Activated B cell treated with CpG ODN at 0.5 μM for 24 hours (primary cell): Measurements from ENCODE around the gene VGLL4. TPM values are rescaled to one million over a fixed set of nuclear protein-coding genes. Genes with fewer than 3 reads are reported as not detected.

Source experiments
- ATAC-seq: fragments of 200-7000 bp; cut with Tn5 transposase; one replicate; pipeline ENCODE4 v1.10.0; 2021; ENCODE audit warnings: low read depth, mild to moderate bottlenecking, moderate library complexity
- CTCF ChIA-PET: fragments of 350-600 bp; sonication (Branson Sonifier 250); formaldehyde crosslinking; loops from one replicate; lab custom pipeline; 2021; ENCODE audit warnings: antibody characterized with exemption; lab: Charles Lee
- POLR2A ChIA-PET: fragments of 350-600 bp; sonication (Branson Sonifier 250); formaldehyde crosslinking; loops from one replicate; lab custom pipeline; 2021; ENCODE audit warnings: antibody characterized with exemption; lab: Charles Lee
- DNase-seq: peaks from one replicate; pipeline ENCODE4 v3.0.0; 2022
- H3K27ac Mint-ChIP-seq: one replicate; pipeline ENCODE4 v1.8.0; 2020; ENCODE audit warnings: mixed read lengths
- H3K27me3 Mint-ChIP-seq: one replicate; pipeline ENCODE4 v1.8.0; 2021; ENCODE audit warnings: mixed read lengths
- H3K36me3 Mint-ChIP-seq: one replicate; pipeline ENCODE4 v1.8.0; 2021; ENCODE audit warnings: low read depth, mixed read lengths
- H3K4me1 Mint-ChIP-seq: one replicate; pipeline ENCODE4 v1.8.0; 2021; ENCODE audit warnings: mixed read lengths
- H3K4me3 Mint-ChIP-seq: one replicate; pipeline ENCODE4 v1.8.0; 2020; ENCODE audit warnings: mild to moderate bottlenecking, mixed read lengths
- H3K9me3 Mint-ChIP-seq: one replicate; pipeline ENCODE4 v1.8.0; 2020; ENCODE audit warnings: mixed read lengths
- intact Hi-C: fragments of 100-400 bp; cut with micrococcal nuclease; formaldehyde crosslinking; loops from one replicate; pipeline ENCODE4 v1.15.1; 2024
- total RNA-seq: library from RNA; stranded (reverse); gene quantifications from 2 replicates; pipeline ENCODE4 v1.2.3, GENCODE V29; 2022
- TF ChIP-seq, protein P1 (sequence below): fragments of 200-600 bp; IDR thresholded peaks from one replicate; pipeline ENCODE4 v1.8.0; 2022; ENCODE audit warnings: antibody characterized with exemption, mild to moderate bottlenecking

VGLL4 gene
- total RNA-seq, 1 donor from 2014 or later: 19.3 TPM

DNA sequence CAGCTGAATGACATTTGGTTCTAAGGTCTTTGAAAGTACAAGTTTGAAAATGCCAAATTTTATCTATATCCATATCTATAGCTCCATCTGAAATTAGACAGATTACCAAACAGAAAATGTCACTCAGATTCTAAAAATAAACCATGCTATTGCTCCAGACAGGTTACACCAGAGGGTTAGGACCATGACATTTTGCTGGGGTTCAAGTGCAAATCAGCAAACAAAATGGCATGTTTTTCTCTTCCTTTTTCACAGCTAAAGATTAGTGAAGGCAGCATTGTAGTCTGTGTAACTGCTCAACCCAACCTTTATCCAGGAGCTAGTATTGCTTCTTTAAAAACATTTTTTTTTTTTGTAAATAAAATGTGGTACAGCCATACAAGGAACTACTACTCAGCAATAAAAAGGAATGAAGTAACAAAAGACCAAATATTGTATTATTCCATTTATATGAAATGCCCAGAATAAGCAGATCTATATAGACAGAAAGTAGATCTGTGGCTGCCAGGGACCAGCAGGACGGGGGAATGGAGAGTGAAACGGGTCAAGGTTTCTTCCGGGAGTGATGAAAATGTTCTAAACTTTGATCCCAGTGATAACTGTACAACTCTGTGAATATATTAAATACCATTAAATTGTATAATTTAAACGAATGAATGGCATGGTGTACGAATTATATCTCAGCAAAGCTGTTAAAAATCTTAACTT lies 18.2 kb downstream of the VGLL4 start:
- TF ChIP-seq, protein P1, sequence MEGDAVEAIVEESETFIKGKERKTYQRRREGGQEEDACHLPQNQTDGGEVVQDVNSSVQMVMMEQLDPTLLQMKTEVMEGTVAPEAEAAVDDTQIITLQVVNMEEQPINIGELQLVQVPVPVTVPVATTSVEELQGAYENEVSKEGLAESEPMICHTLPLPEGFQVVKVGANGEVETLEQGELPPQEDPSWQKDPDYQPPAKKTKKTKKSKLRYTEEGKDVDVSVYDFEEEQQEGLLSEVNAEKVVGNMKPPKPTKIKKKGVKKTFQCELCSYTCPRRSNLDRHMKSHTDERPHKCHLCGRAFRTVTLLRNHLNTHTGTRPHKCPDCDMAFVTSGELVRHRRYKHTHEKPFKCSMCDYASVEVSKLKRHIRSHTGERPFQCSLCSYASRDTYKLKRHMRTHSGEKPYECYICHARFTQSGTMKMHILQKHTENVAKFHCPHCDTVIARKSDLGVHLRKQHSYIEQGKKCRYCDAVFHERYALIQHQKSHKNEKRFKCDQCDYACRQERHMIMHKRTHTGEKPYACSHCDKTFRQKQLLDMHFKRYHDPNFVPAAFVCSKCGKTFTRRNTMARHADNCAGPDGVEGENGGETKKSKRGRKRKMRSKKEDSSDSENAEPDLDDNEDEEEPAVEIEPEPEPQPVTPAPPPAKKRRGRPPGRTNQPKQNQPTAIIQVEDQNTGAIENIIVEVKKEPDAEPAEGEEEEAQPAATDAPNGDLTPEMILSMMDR: no peak
- CTCF ChIA-PET: interaction anchor here (1.5 kb wide), 1 partner anchor 13 kb away, joined by 4 read pairs; no protein-coding TSS in a partner anchor
- H3K27ac Mint-ChIP-seq: no peak overlapping the region
- ATAC-seq: no peak
- no peak for DNase-seq
- H3K4me3 Mint-ChIP-seq: no peak overlapping the region
- no peaks in the 10 kb centered on the region for H3K27me3 Mint-ChIP-seq
- POLR2A ChIA-PET: no interaction called here
- peaks cover 2% of the 10 kb centered on the region for H3K36me3 Mint-ChIP-seq
- no peaks in the 10 kb centered on the region for H3K9me3 Mint-ChIP-seq
- H3K4me1 Mint-ChIP-seq: peaks cover 43% of the 10 kb centered on the region
- intact Hi-C loops: no loop called here

DNA sequence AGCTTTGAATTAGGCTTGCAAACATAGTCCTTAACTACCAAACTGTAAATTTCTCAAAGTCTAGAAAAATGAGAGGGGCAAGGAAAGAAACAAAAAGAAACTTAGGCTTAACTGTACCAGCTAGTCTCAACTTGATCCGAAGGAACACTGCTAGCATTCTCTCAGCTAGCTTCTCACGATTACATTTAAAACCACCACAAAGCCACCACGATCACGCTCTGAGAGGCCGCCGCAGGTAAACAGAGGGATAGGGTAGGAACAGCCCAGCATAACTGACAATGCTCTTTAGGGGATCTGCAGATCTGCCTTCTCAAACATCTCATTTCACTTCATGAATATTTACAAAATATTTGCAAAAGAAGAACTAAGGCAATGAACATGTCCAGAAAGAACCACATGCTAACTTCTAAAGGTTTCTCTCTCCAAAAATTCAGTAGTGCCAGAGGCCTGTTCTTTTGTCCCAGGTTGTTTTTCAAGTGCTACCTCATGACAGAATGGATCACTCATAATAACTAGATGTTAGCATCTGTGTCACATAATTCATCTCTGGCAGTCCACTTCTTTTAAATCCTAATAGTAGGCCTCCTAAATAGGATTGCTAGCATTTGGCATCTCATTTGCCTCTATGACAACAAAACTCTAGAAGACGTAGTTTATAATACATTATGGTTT lies 18.9 kb downstream of the VGLL4 start:
- intact Hi-C loops: no loop called here
- no peak for DNase-seq
- Mint-ChIP-seq H3K36me3 (peaks cover 2% of the 10 kb centered on the region), H3K9me3 (no peaks in the 10 kb centered on the region), H3K4me1 (peaks cover 48% of the 10 kb centered on the region), H3K27ac (no peak overlapping the region), H3K27me3 (no peaks in the 10 kb centered on the region), H3K4me3 (no peak overlapping the region)
- ChIA-PET POLR2A (no interaction called here), CTCF (interaction anchor here (0.8 to 1.5 kb wide), 2 partner anchors 12 to 13 kb away, joined by 3 to 4 read pairs; no protein-coding TSS in a partner anchor)
- TF ChIP-seq, protein P1: no peak
- ATAC-seq: no peak

DNA sequence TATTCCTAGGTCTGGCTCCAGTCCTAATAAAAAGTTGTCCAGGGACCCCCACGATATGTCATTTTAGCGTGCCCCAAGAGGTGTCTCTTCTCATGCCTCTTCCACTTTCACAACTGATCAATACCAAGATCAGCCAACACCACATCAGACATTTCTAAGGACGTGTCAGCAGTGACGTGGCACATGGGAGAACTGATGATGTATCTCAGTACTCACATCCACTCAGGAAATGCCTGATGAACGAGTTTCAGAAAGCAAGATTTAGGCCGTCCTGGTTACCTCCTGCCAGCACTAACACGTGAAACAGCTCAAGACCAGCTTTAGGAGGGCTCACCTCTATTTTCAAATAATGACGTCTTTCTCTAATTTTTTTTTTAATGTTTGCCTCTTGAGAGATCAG lies 19.6 kb downstream of the VGLL4 start:
- intact Hi-C loops: no loop called here
- POLR2A ChIA-PET: no interaction called here
- DNase-seq: no peak
- no peak overlapping the region for H3K4me3 Mint-ChIP-seq
- H3K36me3 Mint-ChIP-seq: peaks cover 2% of the 10 kb centered on the region
- CTCF ChIA-PET: interaction anchor here (0.8 to 1.5 kb wide), 2 partner anchors 13 to 14 kb away, joined by 3 to 4 read pairs; no protein-coding TSS in a partner anchor
- no peak for ATAC-seq
- TF ChIP-seq, protein P1: no peak
- H3K27me3 Mint-ChIP-seq: no peaks in the 10 kb centered on the region
- H3K9me3 Mint-ChIP-seq: no peaks in the 10 kb centered on the region
- H3K4me1 Mint-ChIP-seq: peaks cover 54% of the 10 kb centered on the region
- no peak overlapping the region for H3K27ac Mint-ChIP-seq

DNA sequence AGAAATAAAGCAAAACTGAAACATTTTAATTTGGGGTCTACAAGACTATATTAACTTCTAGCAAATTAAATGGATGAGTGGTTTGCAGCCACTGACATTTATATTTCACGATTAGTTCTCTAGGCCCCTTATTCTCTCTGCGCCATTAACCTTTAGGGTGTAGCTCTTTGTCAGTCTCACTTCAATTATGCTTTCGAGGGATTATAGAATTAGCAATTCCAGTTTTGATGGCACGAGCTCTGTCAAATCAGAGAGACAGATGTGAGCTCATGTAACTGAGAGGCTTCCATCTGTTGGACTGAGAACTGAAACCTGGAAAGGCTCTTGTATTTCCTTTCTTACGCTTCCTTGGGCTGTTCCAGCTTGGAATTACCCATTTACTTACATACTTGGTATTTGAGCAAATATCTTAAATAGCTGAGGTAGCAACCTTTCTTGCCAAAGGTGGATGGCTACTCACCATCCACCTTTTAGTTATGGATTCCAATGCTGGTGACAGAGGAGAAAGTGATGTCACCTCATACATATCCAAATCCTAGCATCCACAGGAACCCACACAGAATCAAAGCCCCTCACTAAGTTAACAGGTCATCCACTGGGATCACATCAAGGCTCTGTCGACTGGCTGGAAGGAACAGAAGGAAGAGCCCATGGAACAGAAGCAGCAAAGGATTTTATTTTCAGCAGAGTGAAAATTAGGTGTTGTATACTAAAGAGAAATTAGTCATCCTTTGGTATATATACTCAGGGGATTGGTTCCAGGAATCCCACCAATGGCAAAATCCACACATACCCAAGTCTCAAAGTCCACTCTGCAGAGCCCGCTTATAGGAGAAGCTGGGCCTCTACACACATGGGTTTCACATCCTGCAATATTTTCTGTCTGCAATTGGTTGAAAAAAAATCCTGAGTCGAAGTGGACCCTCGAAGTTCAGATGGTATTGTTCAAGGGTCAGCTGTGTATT lies 20.8 kb downstream of the VGLL4 start:
- no peak for ATAC-seq
- ChIA-PET CTCF (no interaction called here), POLR2A (interaction anchor here (0.6 kb wide), 1 partner anchor 272 kb away, joined by 3 read pairs; no protein-coding TSS in a partner anchor)
- Mint-ChIP-seq H3K27ac (no peak overlapping the region), H3K36me3 (peaks cover 2% of the 10 kb centered on the region), H3K9me3 (no peaks in the 10 kb centered on the region), H3K27me3 (no peaks in the 10 kb centered on the region), H3K4me1 (peaks cover 57% of the 10 kb centered on the region), H3K4me3 (no peak overlapping the region)
- intact Hi-C loops: no loop called here
- TF ChIP-seq, protein P1: no peak
- DNase-seq: no peak
